Activated T-cell treated with anti-CD3 and anti-CD28 coated beads for 4 hours (primary cell): Measurements from ENCODE around the gene MPL.

Experiments used
- DNase-seq: peaks from one replicate; pipeline ENCODE4 v3.0.0-alpha.2; 2020

Gene MPL

DNA sequence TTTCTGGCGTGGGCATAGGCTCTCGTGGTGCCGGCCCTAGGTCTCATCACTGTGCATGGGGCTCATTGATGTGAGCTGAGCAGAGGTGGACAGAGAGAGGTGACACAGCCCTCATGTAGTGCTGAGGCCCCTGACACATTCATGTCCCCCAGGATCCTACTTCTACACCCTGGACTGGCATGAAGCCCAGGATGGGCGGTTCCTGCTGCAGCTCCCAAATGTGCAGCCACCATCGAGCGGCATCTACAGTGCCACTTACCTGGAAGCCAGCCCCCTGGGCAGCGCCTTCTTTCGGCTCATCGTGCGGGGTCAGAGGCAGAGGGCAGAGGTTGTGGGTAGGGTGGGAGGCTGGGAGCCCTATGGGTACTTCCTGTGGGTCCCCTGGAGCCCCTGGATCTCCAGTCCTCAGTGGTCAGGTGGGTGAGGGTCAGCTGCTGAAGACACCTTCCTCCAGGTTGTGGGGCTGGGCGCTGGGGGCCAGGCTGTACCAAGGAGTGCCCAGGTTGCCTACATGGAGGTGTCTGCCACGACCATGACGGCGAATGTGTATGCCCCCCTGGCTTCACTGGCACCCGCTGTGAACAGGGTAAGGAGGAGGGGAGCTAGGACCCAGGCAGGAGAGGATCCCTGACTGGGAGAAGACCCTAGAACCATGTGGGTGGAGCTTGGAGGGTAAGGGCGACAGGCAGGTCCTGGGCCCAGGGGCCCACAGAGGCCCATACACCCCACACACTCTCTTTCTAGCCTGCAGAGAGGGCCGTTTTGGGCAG, 30.7 kb upstream of the MPL start:
- DNase-seq: no peak

DNA sequence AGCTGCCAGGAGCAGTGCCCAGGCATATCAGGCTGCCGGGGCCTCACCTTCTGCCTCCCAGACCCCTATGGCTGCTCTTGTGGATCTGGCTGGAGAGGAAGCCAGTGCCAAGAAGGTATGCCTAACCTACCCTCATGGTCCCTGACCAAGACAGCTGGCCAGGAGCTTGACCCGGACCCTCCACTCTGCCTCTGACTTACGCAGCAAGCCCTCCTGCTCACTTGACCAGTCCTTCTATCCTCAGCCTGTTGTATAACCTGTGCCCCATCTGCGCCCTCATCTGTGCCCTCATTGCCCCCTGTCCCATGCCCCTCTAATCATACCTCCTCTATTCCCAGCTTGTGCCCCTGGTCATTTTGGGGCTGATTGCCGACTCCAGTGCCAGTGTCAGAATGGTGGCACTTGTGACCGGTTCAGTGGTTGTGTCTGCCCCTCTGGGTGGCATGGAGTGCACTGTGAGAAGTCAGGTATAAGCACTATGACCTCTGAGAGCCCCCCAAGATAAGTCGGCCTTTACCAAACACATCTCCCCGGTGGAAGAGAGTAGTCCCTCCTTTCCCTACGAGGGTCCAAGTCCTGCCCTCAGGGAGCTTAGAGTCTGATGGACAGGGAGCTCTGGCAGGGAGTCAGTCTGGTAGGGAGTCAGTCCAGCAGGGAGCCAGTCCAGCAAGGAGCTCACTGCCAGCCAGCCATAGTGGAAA, 30.0 kb upstream of the MPL start:
- no peak for DNase-seq

DNA sequence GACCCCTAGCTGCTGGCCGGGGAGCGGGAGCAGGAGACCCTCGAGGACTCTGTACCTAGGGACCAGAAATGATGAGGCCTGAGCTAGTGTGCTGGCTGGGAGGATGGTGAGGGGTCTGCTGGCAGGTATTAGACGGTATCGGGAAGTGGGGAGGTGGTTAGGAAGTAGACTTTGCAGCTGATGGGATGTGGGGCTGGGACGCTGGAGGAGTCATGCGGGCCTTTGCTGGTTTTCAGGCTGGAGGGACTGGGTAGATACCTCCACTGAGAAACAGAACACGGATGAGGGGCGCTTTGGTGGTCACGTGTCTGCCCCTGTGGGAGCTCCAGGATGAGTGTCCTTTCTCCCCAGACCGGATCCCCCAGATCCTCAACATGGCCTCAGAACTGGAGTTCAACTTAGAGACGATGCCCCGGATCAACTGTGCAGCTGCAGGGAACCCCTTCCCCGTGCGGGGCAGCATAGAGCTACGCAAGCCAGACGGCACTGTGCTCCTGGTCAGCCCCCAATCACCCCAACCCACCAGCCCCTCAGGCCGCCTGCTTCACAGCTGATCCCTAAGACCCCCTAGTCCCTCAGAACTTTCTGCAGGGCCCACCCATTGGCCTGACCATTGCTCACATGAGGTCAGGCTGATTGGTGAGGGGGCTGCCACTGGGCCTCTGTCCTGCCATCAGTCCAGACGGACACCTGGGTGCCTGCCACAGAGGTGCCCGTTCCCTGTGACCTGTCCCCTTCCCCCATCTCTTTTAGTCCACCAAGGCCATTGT, 28.8 kb upstream of the MPL start:
- no peak for DNase-seq

DNA sequence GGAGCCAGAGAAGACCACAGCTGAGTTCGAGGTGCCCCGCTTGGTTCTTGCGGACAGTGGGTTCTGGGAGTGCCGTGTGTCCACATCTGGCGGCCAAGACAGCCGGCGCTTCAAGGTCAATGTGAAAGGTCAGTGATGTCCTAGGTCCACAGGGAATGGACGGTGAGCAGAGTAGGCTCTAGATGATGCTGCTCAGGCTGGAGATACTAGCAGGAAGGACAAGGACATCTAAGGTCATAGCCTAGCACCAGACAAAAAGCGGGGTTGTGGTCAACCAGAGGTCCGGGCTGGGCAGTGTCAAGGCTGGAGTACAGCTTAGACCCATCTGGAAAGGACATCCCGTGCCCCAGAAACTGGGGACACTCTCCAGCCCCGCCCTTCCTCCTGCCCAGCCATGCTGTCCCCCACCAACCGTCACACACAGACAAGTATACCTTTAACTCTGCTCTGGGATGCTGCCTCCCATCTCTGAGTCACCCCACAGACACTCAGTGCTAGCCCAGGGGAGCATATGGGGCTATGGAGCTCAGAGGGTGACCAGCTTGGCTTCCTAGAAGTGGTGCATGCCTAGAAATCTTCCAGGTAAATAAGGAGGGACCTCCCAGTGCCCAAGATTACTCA, 28.1 kb upstream of the MPL start:
- no peak for DNase-seq

DNA sequence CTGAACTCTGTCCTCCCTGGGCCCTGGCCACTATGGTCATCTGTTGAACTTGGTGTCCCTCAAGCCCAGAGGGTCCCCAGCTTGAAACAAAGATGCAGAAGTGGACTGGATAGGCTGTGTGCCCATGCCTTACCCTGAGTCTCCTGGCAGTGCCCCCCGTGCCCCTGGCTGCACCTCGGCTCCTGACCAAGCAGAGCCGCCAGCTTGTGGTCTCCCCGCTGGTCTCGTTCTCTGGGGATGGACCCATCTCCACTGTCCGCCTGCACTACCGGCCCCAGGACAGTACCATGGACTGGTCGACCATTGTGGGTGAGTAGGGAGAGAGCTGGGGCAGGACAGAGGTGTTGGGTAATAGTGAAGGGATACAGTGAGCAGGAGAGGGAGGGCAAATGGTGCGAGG, 26.1 kb upstream of the MPL start:
- no peak for DNase-seq

DNA sequence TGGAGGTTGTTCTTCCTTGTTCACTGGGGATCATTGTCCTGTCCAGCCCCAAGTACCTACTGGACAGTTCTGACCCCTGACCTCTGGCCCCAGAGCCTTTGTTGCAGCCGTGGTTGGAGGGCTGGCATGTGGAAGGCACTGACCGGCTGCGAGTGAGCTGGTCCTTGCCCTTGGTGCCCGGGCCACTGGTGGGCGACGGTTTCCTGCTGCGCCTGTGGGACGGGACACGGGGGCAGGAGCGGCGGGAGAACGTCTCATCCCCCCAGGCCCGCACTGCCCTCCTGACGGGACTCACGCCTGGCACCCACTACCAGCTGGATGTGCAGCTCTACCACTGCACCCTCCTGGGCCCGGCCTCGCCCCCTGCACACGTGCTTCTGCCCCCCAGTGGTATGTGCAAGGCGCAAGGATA, 25.4 kb upstream of the MPL start:
- no peak for DNase-seq

DNA sequence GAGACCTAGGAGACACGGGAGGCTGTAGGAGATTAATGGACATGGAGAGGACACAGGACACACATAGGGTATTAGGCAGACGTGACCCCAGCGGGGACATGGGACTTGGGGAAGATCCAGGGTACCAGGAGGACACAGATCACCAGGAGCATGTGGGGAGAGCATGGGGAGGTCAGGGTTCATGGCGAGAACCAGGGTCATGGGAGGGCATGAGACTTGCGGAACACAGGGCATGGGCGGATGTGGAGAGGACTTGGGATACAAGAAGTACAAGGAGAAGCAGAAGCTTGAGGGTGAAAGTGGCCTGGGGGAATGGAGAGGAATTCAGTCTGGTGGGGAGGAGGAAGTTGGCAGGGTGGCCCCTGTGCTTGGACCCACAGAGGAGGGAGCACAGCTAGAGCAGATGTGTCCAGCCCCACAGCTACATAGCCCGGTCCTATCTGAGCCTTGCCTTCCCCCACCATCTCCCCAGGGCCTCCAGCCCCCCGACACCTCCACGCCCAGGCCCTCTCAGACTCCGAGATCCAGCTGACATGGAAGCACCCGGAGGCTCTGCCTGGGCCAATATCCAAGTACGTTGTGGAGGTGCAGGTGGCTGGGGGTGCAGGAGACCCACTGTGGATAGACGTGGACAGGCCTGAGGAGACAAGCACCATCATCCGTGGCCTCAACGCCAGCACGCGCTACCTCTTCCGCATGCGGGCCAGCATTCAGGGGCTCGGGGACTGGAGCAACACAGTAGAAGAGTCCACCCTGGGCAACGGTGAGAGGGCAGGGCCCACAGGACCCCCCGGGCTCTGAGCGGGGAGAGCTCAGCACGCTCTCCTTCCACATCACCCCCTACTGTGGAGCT, 24.7 kb upstream of the MPL start:
- no peak for DNase-seq

DNA sequence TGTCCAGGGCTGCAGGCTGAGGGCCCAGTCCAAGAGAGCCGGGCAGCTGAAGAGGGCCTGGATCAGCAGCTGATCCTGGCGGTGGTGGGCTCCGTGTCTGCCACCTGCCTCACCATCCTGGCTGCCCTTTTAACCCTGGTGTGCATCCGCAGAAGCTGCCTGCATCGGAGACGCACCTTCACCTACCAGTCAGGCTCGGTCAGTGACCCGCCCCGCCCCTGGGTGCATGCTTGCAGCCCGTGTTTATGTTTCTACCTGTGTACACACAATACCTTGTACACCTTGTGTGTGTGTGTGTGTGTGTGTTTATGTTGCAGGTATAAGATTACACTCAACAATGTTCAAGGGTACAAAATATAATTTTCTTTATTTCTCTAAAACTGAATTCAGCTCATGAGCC, 23.8 kb upstream of the MPL start:
- DNase-seq: no peak

DNA sequence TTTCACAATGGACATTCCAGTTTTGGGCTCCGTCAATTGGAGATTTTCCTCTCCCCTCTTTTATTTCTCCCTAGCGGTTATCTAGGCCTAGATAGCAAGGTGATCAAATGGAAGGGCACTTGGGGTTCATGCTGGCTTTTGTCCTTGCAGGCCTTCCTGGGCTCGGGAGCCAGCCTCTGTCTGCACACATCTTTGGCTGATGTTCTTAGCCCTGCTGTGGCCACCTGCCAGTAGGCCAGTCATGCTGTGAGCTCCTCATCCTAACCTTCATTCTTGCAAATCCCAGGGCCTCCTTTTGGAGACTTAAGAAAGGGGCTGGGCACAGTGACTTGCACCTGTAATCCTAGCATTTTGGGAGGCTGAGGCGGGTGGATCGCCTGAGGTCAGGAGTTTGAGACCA, 23.4 kb upstream of the MPL start:
- no peak for DNase-seq

DNA sequence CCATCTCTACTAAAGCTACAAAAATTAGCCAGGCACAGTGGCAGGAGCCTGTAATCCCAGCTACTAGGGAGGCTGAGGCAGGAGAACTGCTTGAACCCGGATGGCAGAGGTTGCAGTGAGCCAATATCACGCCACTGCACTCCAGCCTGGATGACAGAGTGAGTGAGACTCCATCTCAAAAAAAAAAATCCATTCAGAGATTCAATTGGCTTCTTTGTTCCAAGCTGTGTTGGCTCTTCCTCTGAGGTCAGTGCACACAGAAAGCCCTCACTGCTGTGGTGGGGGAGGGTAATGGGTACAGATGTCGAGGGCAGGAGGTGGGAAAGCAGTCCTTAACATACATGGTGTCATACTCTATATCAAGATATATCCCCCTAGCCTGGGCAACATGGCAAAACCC, 22.1 kb upstream of the MPL start:
- no peak for DNase-seq

DNA sequence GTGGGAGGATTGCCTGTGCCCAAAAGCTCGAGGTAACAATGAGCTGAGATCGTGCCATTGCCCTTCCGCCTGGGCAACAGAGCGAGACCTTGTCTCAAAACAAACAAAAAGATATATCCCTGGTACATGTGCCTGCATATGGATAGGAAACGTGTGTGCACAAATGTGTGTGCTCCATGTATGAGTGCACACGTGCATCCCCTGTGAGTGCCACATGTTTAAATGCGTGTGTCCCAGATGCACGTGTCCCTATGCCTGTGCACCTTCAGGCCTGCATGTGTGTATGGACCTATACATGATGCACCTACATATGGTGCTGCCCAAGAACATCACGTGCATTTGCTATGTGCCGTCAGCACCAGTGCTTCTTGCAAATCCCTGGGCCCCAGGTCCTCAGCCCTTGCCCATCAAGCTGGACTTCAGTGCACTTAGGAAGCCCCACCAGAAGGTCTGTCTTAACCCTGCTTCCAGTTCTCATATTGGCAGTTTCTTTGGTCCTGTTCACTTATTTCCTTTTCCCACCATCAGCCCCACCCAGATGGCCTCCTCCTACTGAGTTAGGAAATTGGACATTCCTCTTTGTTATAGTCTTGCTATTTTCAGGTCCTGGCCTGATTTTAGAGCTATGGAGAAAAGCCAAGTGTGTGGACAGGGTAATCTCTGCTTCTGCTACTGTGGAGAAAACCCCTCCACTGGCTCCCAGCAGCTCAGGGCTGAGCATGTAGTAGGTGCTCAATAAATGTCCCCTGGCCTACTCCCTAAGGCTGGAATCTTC, 21.5 kb upstream of the MPL start:
- no peak for DNase-seq

DNA sequence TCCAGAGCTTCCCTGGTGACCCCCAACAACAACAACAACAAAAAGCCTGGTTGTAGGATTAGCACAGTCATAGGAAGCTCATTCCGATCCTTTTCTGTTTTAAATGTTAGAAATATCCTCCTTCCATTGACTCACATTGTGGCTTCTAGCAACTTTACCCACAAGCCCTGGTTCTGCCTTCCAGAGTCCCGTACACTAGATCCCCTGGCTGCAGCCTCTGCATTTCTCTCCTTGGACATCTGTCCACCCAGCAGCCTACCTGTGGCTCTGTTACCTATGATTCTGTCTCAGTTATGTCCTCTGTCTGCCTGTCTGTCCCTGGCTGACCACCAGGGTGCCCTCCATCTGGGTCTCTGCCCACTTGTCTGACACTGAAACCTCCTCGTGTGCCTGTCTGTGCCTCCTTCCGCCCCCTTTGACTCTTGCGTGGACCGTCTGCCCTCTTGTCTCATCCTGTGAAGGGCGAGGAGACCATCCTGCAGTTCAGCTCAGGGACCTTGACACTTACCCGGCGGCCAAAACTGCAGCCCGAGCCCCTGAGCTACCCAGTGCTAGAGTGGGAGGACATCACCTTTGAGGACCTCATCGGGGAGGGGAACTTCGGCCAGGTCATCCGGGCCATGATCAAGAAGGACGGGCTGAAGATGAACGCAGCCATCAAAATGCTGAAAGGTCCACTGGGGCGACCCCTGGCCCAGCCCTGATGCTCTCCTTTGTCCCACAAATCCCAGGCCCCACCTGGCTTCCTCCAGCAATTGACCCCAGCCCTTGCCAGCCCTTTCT, 20.7 kb upstream of the MPL start:
- no peak for DNase-seq

DNA sequence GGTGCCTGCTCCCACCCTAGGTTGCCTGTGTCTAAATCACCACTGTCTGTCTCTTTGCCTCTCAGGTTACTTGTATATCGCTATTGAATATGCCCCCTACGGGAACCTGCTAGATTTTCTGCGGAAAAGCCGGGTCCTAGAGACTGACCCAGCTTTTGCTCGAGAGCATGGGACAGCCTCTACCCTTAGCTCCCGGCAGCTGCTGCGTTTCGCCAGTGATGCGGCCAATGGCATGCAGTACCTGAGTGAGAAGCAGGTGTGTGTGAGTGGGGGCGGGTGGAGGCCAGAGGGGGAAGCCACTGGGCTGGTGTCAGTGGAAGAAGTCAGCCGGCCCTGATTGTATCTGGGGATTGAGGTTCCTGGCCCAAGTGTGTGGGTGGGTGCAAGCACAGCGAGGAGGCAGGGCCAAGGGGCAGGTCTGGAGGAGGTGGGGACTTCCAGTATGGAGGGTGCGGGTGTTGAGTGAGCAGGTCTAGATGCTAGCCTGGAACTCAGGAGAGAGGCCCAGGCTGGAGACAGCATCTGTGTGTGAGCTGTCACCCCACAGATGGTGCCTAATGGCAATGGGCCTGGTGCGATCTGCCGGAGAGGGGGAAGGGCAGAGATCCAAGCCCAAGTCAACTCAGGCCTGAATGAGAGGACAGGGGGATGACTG, 19.7 kb upstream of the MPL start:
- DNase-seq: no peak

DNA sequence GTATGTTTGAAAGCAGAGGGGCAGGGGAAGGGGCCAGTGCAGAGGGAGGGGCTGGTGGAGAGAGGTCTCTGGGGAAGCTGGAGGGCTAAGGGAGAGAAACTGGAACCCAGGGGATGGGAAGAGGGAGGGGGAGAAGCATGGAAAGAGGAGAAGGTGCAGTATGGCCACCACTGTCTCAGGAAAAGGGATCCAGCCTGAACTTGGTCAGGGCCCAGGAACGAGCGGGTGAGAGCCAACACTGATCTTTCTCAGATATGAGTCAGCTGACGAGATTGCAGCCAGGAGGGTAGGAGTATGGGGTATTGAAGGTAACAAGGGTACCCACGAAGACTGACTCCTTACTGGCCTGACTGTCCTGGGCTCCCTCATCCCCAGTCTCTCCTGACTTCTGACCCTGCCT, 18.8 kb upstream of the MPL start:
- no peak for DNase-seq

DNA sequence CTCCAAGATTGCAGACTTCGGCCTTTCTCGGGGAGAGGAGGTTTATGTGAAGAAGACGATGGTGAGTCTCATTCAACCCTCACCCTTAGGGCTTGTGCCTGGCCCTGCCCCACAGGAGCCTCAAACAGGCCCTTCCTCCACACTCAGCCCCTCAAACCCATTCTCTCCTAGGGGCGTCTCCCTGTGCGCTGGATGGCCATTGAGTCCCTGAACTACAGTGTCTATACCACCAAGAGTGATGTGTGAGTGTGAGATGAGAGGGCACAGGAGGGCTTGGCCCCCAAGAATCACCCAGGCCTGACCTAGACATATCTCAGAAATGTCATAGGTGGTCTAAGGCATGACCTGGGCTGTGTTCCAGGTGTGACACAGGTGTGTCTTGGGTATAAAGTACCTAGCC, 18.3 kb upstream of the MPL start:
- DNase-seq: no peak

DNA sequence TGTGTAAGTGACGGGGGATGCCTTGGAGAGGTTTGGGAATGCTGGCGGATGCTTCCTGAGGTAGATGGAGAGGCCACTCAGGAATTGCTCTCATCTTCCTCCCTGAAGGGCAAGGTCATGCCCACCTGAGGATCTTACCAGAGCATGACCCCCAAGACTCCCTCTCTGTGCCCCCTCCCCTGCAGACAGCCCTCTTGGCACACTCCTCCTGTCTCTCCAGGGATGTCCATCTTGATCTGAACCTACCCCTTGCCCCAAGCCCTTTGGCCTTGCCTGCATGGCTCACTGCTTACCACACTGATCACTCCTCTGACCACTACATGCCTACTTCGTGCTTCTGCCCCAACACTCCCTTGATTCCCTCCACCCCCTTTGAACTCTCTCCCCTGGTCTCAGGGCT, 17.9 kb upstream of the MPL start:
- DNase-seq: no peak

DNA sequence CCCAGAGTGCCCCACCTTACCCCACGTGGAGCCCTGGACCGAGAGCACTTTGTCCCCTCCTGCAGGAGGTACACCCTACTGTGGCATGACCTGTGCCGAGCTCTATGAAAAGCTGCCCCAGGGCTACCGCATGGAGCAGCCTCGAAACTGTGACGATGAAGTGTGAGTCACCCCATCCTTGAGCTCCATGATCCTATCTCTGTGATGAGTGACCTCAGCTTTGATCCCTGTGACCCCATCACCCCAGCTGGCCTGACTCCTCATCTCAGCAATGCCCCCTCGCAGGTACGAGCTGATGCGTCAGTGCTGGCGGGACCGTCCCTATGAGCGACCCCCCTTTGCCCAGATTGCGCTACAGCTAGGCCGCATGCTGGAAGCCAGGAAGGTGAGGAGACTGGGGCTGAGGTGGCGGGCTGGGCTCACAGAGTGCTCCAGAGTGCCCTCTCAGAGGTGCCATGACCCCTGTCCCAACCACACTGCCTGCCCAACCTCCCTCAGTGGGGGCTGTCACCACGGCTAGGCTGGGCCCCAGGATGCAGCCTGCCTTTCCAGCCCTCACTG, 16.2 kb upstream of the MPL start:
- no peak for DNase-seq

DNA sequence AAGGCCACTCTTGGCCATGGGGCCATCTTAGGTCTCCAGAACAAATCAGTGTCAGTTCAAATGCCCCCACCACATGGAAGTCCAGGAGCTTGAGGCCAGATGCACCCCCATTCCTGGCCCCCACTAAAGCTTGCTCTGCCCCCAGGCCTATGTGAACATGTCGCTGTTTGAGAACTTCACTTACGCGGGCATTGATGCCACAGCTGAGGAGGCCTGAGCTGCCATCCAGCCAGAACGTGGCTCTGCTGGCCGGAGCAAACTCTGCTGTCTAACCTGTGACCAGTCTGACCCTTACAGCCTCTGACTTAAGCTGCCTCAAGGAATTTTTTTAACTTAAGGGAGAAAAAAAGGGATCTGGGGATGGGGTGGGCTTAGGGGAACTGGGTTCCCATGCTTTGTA, 15.1 kb upstream of the MPL start:
- DNase-seq: no peak

DNA sequence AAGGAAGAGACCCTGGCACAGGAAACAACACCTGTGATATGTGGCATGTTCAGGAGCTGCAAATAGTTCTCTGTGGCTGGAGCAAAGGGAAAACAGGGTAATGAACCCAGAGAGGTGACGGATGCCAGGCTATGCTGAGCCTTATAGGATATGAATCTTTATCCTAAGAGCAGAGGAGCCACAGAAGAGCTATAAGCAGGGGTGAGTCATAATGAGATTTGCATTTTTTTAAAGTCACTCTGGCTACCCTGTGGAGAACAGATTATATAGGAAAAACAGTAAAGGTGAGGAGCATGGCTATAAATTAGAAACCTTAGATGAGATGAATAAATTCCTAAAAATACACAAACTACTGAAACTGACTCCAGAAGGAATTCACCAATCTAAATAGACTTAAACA, 12.8 kb upstream of the MPL start:
- DNase-seq: no peak

DNA sequence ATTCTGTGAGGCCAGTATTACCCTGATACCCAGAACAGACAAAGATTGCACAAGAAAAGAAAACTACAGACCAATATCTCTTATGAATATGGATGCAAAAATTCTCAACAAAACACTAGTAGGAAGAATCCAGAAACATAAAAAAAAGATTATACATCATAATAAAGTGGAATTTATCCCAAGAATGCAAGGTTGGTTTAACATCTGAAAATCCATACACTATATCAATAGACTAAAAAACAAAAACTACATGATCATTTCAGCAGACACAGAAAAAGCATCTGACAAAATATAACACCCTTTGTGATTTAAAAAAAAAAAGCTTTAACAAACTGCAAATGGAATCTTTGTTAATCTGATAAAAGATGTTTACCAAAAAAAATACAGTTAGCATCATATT, 12.2 kb upstream of the MPL start:
- no peak for DNase-seq
